Measurements from ENCODE around the gene ETS1.
"Not testable (repeated sequence)": the region's sequence is repeated elsewhere in the genome, so short reads cannot be mapped to it uniquely, and the experiment has no call there.

Gene ETS1

GRCh38 chr11:128464878-128465450 lies 122.4 kb downstream of the ETS1 start:
- no peak for DNase-seq (ENCODE audit: low spot score)

- DNase-seq (ENCODE audit: low spot score): no peak
Measured at GRCh38 chr11:128463979-128464378, 123.4 kb downstream of the ETS1 start.

GRCh38 chr11:128463371-128463829 lies 124.0 kb downstream of the ETS1 start:
- DNase-seq (ENCODE audit: low spot score): no peak

GRCh38 chr11:128462922-128463321 lies 124.4 kb downstream of the ETS1 start:
- no peak for DNase-seq (ENCODE audit: low spot score)

- no peak for DNase-seq (ENCODE audit: low spot score)
Measured at GRCh38 chr11:128462189-128462588, 125.2 kb downstream of the ETS1 start.

GRCh38 chr11:128458321-128458720 lies 129.0 kb downstream of the ETS1 start:
- peak; percentile 94 for DNase-seq (ENCODE audit: low spot score)

- no peak for DNase-seq (ENCODE audit: low spot score)
Measured at GRCh38 chr11:128457874-128458273, 129.5 kb downstream of the ETS1 start.

GRCh38 chr11:128456566-128457268 lies 130.6 kb downstream of the ETS1 start:
- no peak for DNase-seq (ENCODE audit: low spot score)

- no peak for DNase-seq (ENCODE audit: low spot score)
Measured at GRCh38 chr11:128455766-128456165, 131.6 kb downstream of the ETS1 start.

GRCh38 chr11:128453444-128454336 lies 133.7 kb downstream of the ETS1 start:
- no peak for DNase-seq (ENCODE audit: low spot score)

GRCh38 chr11:128451652-128452470 lies 135.5 kb downstream of the ETS1 start:
- no peak for DNase-seq (ENCODE audit: low spot score)

- DNase-seq (ENCODE audit: low spot score): no peak
Measured at GRCh38 chr11:128450882-128451651, 136.3 kb downstream of the ETS1 start.

GRCh38 chr11:128450425-128450824 lies 136.9 kb downstream of the ETS1 start:
- not testable (repeated sequence) for DNase-seq (ENCODE audit: low spot score)

- no peak for DNase-seq (ENCODE audit: low spot score)
Measured at GRCh38 chr11:128448981-128449713, 138.2 kb downstream of the ETS1 start.

- DNase-seq (ENCODE audit: low spot score): no peak
Measured at GRCh38 chr11:128448200-128448886, 139.0 kb downstream of the ETS1 start.

GRCh38 chr11:128447233-128447632 lies 140.1 kb downstream of the ETS1 start:
- no peak for DNase-seq (ENCODE audit: low spot score)

- DNase-seq (ENCODE audit: low spot score): not testable (repeated sequence)
Measured at GRCh38 chr11:128445921-128446320, 141.4 kb downstream of the ETS1 start.

- DNase-seq (ENCODE audit: low spot score): no peak
Measured at GRCh38 chr11:128437136-128437535, 150.2 kb downstream of the ETS1 start.

- DNase-seq (ENCODE audit: low spot score): no peak
Measured at GRCh38 chr11:128434818-128435217, 152.5 kb downstream of the ETS1 start.

GRCh38 chr11:128434411-128434810 lies 152.9 kb downstream of the ETS1 start:
- no peak for DNase-seq (ENCODE audit: low spot score)
